Omental fat pad (tissue), 4 donors: ENCODE measurements around the gene RNASE11. TPM values are rescaled to one million over a fixed set of nuclear protein-coding genes. Genes with fewer than 3 reads are reported as not detected.

Experiments
- ATAC-seq: fragments of 150-250 bp; one replicate; pipeline ENCODE4 v1.9.1; 2016; ENCODE audit warnings: mild to moderate bottlenecking, moderate library complexity; ENCODE audit not compliant: low FRiP score
- DNase-seq: peaks from one replicate; pipeline ENCODE4 v3.0.0-alpha.2; 2019; ENCODE audit warnings: low spot score
- total RNA-seq, 4 donors: library from RNA; depleted of rRNA; stranded (reverse); fragments of >200 nt; gene quantifications; one replicate each; pipeline ENCODE4 v1.1.0, GENCODE V29; 2016
- TF ChIP-seq, protein P1 (sequence below), 3 donors: fragments of 450-650 bp; IDR thresholded peaks; one replicate each; pipeline ENCODE4 v1.5.1; 2016 to 2017; ENCODE audit warnings: antibody characterized with exemption in 3 of 3, mild to moderate bottlenecking in 3 of 3, moderate library complexity in 2 of 3

RNASE11 gene
- total RNA-seq, 4 donors from 2014 or later, result not detected

DNA sequence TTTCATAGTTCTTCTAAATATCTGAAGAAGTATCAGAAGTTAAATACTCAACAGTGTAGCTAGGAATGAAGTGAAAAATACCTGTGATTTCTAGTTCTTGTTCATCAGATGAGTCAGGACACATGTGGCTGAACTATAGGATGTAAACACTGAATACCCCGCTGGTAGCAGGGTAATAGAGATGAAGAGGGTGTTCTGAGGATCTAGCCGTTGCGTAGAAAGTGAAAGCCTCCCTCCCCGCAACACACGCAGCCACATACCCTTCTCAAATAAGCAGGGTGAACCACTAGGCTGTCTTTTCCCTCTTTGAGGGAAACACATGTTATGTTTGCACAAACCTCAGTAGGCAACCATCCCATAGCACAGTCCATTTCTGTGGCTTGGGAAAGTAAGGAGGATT, 19.8 kb upstream of the RNASE11 start:
- DNase-seq (no peak), ATAC-seq (no peak)
- TF ChIP-seq, protein P1, sequence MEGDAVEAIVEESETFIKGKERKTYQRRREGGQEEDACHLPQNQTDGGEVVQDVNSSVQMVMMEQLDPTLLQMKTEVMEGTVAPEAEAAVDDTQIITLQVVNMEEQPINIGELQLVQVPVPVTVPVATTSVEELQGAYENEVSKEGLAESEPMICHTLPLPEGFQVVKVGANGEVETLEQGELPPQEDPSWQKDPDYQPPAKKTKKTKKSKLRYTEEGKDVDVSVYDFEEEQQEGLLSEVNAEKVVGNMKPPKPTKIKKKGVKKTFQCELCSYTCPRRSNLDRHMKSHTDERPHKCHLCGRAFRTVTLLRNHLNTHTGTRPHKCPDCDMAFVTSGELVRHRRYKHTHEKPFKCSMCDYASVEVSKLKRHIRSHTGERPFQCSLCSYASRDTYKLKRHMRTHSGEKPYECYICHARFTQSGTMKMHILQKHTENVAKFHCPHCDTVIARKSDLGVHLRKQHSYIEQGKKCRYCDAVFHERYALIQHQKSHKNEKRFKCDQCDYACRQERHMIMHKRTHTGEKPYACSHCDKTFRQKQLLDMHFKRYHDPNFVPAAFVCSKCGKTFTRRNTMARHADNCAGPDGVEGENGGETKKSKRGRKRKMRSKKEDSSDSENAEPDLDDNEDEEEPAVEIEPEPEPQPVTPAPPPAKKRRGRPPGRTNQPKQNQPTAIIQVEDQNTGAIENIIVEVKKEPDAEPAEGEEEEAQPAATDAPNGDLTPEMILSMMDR (IDR thresholded peaks at IDR 0.05), result no peak

DNA sequence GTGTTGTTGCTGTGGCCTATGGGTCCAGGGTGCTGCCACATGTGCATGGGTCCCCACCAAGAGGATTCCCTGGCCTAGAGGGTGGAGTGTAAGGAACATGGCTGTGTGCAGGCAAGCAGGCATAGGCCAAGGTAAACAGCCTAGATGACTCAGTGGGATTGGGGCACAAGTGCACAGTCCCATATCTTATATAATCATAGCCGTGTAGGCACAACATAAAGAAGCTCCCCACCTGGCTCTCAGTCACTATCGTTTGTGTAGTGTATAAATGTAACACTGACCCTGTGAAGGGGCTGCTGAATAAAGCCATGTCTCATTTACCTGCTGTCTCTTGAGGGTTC, 19.1 kb upstream of the RNASE11 start:
- no peak for ATAC-seq
- TF ChIP-seq, protein P1 (IDR thresholded peaks at IDR 0.05), result no peak
- DNase-seq, result no peak

DNA sequence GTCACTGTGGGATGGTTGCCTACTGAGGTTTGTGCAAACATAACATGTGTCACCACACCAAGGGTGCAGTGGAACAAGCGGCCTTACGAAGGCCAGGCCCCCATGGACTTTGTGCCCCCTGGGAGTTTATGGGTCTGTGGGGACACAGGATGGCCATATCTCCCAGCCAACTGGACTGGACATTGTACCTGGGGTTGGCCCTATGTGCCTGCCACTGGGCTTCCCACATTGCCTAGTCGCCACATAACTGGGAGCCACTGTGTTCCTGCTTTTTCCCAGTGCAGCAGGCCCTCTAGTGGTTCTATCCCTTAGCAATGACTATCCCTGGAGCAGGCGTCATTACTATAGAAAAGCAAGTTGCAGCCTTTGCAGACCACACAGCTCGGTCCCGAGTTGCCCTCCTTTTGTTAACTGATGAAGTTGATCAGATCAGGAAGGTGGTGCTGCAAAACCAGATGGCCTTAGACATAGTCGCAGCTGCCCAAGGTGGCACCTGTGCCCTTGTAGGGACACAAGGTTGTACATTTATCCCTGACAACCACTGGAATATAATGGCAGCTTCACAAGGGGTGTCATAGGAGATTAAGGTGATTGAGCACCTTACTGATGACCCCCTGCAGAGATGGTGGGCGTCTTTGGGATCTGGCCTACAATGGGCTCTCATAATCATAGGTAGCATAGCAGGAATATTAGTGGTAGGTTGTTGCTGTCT, 18.5 kb upstream of the RNASE11 start:
- ATAC-seq (no peak), DNase-seq (no peak)
- TF ChIP-seq, protein P1 (IDR thresholded peaks at IDR 0.05), result no peak

DNA sequence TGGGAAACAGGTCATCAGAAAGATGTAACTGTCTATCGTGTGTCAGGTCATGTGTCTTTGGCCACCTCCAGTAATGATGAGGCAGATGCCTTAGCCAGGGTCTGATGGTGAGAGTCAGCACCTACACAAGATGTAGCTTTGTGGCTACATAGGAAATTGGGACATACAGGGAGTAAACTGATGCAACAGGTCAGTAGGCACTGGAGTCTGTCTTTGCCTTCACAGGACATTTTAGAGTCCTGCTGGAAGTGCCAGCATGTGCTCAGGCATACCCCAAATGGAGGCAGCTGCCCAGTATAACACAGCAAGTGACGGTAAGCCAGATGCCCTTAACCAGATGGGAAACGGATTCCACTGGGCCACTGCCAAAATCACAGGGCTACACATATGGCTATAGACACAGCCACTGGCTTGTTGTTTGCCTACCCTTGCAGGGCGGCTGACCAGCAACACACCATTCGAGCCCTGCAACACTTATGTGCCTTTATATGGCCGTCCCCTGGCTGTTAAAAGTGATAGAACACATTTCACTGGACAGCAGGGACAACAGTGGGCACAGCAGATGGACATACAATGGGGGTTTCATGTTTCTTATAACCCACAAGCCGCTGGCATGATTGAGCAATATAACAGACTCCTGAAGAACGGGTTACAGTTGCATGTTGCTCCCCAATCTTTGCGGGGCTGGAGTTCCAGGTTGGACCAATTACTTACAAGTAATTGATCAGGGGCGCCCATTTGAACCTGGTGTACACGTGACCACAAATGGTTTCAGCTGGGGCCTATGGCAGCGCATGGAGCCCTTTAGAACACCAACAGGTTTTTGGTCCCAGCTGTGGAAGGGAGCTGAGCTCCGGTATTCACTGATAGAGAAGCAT, 16.3 kb upstream of the RNASE11 start:
- TF ChIP-seq, protein P1 (IDR thresholded peaks at IDR 0.05), result no peak
- DNase-seq (no peak), ATAC-seq (no peak)

DNA sequence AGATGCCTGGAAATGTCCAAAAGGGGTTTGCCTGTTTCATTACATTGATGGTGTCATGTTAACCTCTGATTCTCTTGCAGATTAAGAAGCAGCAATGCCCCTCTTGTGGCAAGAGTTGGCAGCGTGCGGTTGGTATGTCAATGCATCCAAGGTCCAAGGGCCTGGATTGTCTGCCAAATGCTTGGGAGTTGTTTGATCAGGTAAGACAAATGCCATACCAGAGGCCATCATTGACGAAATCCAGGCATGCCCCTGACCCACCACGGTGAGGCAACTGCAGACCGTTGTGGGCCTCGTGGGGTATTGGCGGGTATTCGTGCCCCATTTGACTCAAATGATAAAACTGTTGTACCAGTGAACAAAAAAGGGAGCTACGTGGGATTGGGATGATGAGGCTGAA, 14.8 kb upstream of the RNASE11 start:
- TF ChIP-seq, protein P1 (IDR thresholded peaks at IDR 0.05), result no peak
- DNase-seq (no peak), ATAC-seq (no peak)

DNA sequence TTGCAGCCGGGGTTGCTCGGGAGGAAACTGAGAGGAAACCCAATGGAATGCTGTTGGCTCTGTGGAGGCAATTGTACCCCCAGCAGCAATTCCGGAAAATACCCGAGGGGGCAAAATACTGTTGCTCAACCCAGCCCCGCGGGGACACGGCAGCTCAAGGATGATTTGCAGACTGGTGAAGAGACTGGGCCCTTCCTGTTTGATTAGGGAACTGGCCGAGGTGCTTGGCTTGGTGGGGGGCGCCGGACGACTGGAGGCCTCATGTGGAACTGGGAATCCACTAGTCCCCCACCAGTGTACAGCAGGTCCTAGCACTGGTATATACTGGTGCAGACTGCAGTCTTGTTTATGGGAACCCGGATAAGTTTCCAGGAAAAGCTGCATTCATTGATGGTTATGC, 13.7 kb upstream of the RNASE11 start:
- DNase-seq (no peak), ATAC-seq (no peak)
- TF ChIP-seq, protein P1 (IDR thresholded peaks at IDR 0.05), result no peak
